A673 (cell line): Measurements from ENCODE around the gene CARD9. TPM values are rescaled to one million over a fixed set of nuclear protein-coding genes. Genes with fewer than 3 reads are reported as not detected.

Experiments used
- BruUV-seq: library from RNA; stranded (reverse); fragments of 400-500 nt; replicated peaks from 2 replicates; lab custom pipeline; 2021; lab: Mats Ljungman, UMichigan
- CTCF ChIA-PET: fragments of 300-600 bp; sonication (Branson Sonifier 250); formaldehyde crosslinking; loops from one replicate; lab custom pipeline; 2022; ENCODE audit warnings: antibody characterized with exemption; lab: Charles Lee
- POLR2A ChIA-PET: fragments of 300-600 bp; sonication (Branson Sonifier 250); formaldehyde crosslinking; loops from one replicate; lab custom pipeline; 2022; ENCODE audit warnings: antibody characterized with exemption; ENCODE audit not compliant: low non-redundant PET; lab: Charles Lee
- DNase-seq: peaks from one replicate; pipeline ENCODE4 v3.0.0-alpha.2; 2015; ENCODE audit warnings: low spot score
- H3K27ac ChIP-seq: fragments of 200-600 bp; sonication (generic); 2 replicates; pipeline ENCODE4 v1.5.1; 2016; ENCODE audit warnings: mixed run types, low read depth, mild to moderate bottlenecking, mixed read lengths, antibody characterized with exemption, low read length; ENCODE audit not compliant: poor library complexity, severe bottlenecking
- H3K27me3 ChIP-seq: fragments of 200-600 bp; sonication (generic); replicated peaks from 2 replicates; pipeline ENCODE4 v1.6.1; 2017; ENCODE audit warnings: mixed run types, low read depth, mild to moderate bottlenecking, mixed read lengths, antibody characterized with exemption, low read length; ENCODE audit not compliant: insufficient read depth, poor library complexity
- H3K36me3 ChIP-seq: fragments of 200-600 bp; sonication (generic); 2 replicates; pipeline ENCODE4 v1.6.1; 2016; ENCODE audit warnings: mixed run types, mild to moderate bottlenecking, mixed read lengths, antibody characterized with exemption, low read length; ENCODE audit not compliant: insufficient read depth, poor library complexity, severe bottlenecking
- H3K4me1 ChIP-seq: fragments of 200-600 bp; sonication (generic); 2 replicates; pipeline ENCODE4 v1.6.1; 2017; ENCODE audit warnings: mixed run types, mild to moderate bottlenecking, mixed read lengths, antibody characterized with exemption, low read length; ENCODE audit not compliant: insufficient read depth, poor library complexity, severe bottlenecking
- H3K4me3 ChIP-seq: fragments of 200-600 bp; sonication (generic); 2 replicates; pipeline ENCODE4 v1.5.1; 2016; ENCODE audit warnings: low read depth, mixed run types, mild to moderate bottlenecking, mixed read lengths, low read length; ENCODE audit not compliant: poor library complexity, severe bottlenecking
- H3K9me3 ChIP-seq: fragments of 200-600 bp; sonication (generic); 2 replicates; pipeline ENCODE4 v1.6.1; 2016; ENCODE audit warnings: mixed run types, low read depth, mild to moderate bottlenecking, mixed read lengths, antibody characterized with exemption, low read length; ENCODE audit not compliant: poor library complexity, severe bottlenecking
- EZH2 ChIP-seq: fragments of 200-600 bp; sonication (generic); IDR thresholded peaks from 2 replicates; pipeline ENCODE4 v1.6.1; 2017; ENCODE audit warnings: borderline replicate concordance, low read depth, mild to moderate bottlenecking, mixed read lengths, antibody characterized with exemption, low read length; ENCODE audit not compliant: poor library complexity, severe bottlenecking
- intact Hi-C: fragments of 100-400 bp; cut with micrococcal nuclease; formaldehyde crosslinking; loops from one replicate; pipeline ENCODE4 v1.10.0; 2022; ENCODE audit not compliant: unreplicated experiment
- total RNA-seq: library from RNA; stranded (reverse); gene quantifications from 2 replicates; pipeline ENCODE4 v1.2.3, GENCODE V29; 2021
- TF ChIP-seq, protein P1 (sequence below): fragments of 300-800, 200-600 bp; sonication (generic); conservative IDR thresholded peaks from 2 replicates; pipeline ENCODE4 v1.5.1; 2017; ENCODE audit warnings: low read depth, mild to moderate bottlenecking, antibody characterized with exemption, low read length, moderate library complexity, mixed read lengths

Gene CARD9
- total RNA-seq, 1 experiment from 2014 or later: 5.4 TPM

GRCh38 chr9:136328011-136328621, 45.4 kb downstream of the CARD9 start:
- no TSS peak for BruUV-seq
- DNase-seq: no peak
- CTCF ChIA-PET: no interaction called here

DNA sequence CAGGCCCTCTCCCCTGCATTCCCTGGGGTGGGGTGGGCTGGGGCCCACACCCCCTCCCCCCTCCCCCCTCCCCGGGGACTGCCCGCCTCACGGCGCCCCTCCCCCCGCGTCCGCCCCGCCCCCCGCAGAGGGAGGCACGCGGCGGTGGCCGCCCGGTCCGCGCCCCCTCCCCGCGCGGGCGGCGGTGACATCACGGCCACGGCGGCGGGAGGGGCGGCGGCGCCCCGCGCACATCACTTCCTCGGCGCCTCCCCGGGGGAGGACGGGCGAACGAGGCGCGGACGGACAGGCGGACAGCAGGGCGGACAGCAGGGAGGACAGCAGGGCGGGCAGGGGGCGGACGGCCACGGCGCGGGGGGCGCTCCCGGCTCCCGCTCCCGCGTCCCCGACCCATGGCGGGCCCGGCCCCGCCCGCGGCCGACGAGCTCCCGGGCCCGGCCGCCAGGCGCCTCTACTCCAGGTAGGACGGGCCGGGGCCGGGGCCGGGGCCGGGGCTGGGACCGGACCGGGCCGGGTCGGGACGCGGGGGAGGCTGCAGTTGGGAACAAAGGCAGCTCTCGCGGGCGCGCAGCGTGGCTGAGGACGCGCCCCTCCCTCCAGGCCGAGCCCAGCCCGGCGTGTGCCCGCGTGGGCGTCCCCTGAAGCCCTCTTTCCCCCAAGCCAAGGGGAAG, 46.0 kb downstream of the CARD9 start, which contains the start of gene GPSM1:
Gene GPSM1 (plus strand): TSS at position 236 of the 671 bp plus-strand sequence. CDS start 157 bp downstream, at position 393.
- no peaks in the 10 kb centered on the region for H3K9me3 ChIP-seq
- no peaks in the 10 kb centered on the region for H3K36me3 ChIP-seq
- BruUV-seq: no TSS peak
- POLR2A ChIA-PET: no interaction called here
- intact Hi-C loops: no loop called here
- no peaks in the 10 kb centered on the region for H3K27me3 ChIP-seq
- TF ChIP-seq, protein P1, sequence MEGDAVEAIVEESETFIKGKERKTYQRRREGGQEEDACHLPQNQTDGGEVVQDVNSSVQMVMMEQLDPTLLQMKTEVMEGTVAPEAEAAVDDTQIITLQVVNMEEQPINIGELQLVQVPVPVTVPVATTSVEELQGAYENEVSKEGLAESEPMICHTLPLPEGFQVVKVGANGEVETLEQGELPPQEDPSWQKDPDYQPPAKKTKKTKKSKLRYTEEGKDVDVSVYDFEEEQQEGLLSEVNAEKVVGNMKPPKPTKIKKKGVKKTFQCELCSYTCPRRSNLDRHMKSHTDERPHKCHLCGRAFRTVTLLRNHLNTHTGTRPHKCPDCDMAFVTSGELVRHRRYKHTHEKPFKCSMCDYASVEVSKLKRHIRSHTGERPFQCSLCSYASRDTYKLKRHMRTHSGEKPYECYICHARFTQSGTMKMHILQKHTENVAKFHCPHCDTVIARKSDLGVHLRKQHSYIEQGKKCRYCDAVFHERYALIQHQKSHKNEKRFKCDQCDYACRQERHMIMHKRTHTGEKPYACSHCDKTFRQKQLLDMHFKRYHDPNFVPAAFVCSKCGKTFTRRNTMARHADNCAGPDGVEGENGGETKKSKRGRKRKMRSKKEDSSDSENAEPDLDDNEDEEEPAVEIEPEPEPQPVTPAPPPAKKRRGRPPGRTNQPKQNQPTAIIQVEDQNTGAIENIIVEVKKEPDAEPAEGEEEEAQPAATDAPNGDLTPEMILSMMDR: no peak
- no peak for TF ChIP-seq EZH2
- peak within 1 kb of the TSS; percentile 74 for H3K27ac ChIP-seq
- H3K4me1 ChIP-seq: peaks cover 25% of the 10 kb centered on the region
- peak; percentile 56 for DNase-seq
- CTCF ChIA-PET: no interaction called here
- peak within 1 kb of the TSS; percentile 76 for H3K4me3 ChIP-seq

More at GRCh38 chr9:136328011-136328621, 45.4 kb downstream of the CARD9 start:
- intact Hi-C loops: no loop called here
- Histone ChIP-seq H3K4me1 (peaks cover 25% of the 10 kb centered on the region), H3K36me3 (no peaks in the 10 kb centered on the region), H3K9me3 (no peaks in the 10 kb centered on the region), H3K27ac (peak overlapping the region; percentile 74), H3K4me3 (peak overlapping the region; percentile 76), H3K27me3 (no peaks in the 10 kb centered on the region)
- TF ChIP-seq EZH2: no peak
- TF ChIP-seq, protein P1: no peak
- POLR2A ChIA-PET: no interaction called here

GRCh38 chr9:136326761-136327303, 46.6 kb downstream of the CARD9 start:
- peak overlapping the region; percentile 76 for H3K4me3 ChIP-seq
- BruUV-seq: no TSS peak
- H3K9me3 ChIP-seq: no peaks in the 10 kb centered on the region
- H3K36me3 ChIP-seq: no peaks in the 10 kb centered on the region
- intact Hi-C loops: no loop called here
- POLR2A ChIA-PET: no interaction called here
- peak overlapping the region; percentile 71 for H3K27ac ChIP-seq
- no peaks in the 10 kb centered on the region for H3K27me3 ChIP-seq
- peaks cover 25% of the 10 kb centered on the region for H3K4me1 ChIP-seq
- CTCF ChIA-PET: no interaction called here
- TF ChIP-seq EZH2: no peak
- TF ChIP-seq, protein P1: no peak
- no peak for DNase-seq
